DOHH2 (cell line): Measurements from ENCODE around the gene FMO1.

Source experiments
- H3F3A ChIP-seq: fragments of 200-600 bp; sonication (generic), shearing (Covaris generic); 2 replicates; pipeline ENCODE4 v1.6.0; 2016; ENCODE audit warnings: antibody characterized with exemption, mild to moderate bottlenecking; ENCODE audit not compliant: control insufficient read depth, insufficient read depth
- H3K27ac ChIP-seq: fragments of 200-600 bp; sonication (generic); 2 replicates; pipeline ENCODE4 v1.5.1; 2014; ENCODE audit warnings: low read depth, mild to moderate bottlenecking, low read length, moderate library complexity
- H3K27me3 ChIP-seq: fragments of 200-600 bp; sonication (generic); 2 replicates; pipeline ENCODE4 v1.6.1; 2014; ENCODE audit warnings: mild to moderate bottlenecking, low read length, mixed read lengths; ENCODE audit not compliant: control insufficient read depth
- H3K36me3 ChIP-seq: fragments of 200-600 bp; sonication (generic); 2 replicates; pipeline ENCODE4 v1.6.1; 2014; ENCODE audit warnings: mild to moderate bottlenecking, low read length, moderate library complexity, mixed read lengths; ENCODE audit not compliant: control insufficient read depth
- H3K4me1 ChIP-seq: fragments of 200-600 bp; sonication (generic); 2 replicates; pipeline ENCODE4 v1.6.1; 2014; ENCODE audit warnings: mild to moderate bottlenecking, low read length, mixed read lengths; ENCODE audit not compliant: control insufficient read depth
- H3K4me2 ChIP-seq: fragments of 200-600 bp; sonication (generic); 2 replicates; pipeline ENCODE4 v1.6.0; 2014; ENCODE audit warnings: mild to moderate bottlenecking, low read length, moderate library complexity
- H3K4me3 ChIP-seq: fragments of 200-600 bp; sonication (generic); 2 replicates; pipeline ENCODE4 v1.5.1; 2014; ENCODE audit warnings: mild to moderate bottlenecking, low read length, mixed read lengths
- H3K79me2 ChIP-seq: fragments of 200-600 bp; sonication (generic); 2 replicates; pipeline ENCODE4 v1.6.1; 2014; ENCODE audit warnings: mild to moderate bottlenecking, low read length, mixed read lengths; ENCODE audit not compliant: control insufficient read depth
- H3K9me2 ChIP-seq: fragments of 200-600 bp; sonication (generic); replicated peaks from 2 replicates; pipeline ENCODE4 v1.6.1; 2014; ENCODE audit warnings: mild to moderate bottlenecking, low read length, mixed read lengths; ENCODE audit not compliant: control insufficient read depth
- H3K9me3 ChIP-seq: fragments of 200-600 bp; sonication (generic); 2 replicates; pipeline ENCODE4 v1.6.1; 2014; ENCODE audit warnings: antibody characterized with exemption, low read length, mixed read lengths; ENCODE audit not compliant: control insufficient read depth, insufficient read depth
- H4K20me1 ChIP-seq: fragments of 200-600 bp; sonication (generic); 2 replicates; pipeline ENCODE4 v1.6.0; 2014; ENCODE audit warnings: low read depth, mild to moderate bottlenecking, antibody characterized with exemption, low read length, moderate library complexity; ENCODE audit not compliant: control insufficient read depth, insufficient read depth
- CTCF ChIP-seq: fragments of 200-600 bp; sonication (generic); IDR thresholded peaks from one replicate; pipeline ENCODE4 v1.5.1; 2014; ENCODE audit warnings: antibody characterized with exemption, mild to moderate bottlenecking, low read depth, low read length; ENCODE audit not compliant: poor library complexity, severe bottlenecking
- EZH2phosphoT487 ChIP-seq: fragments of 200-600 bp; sonication (generic); IDR thresholded peaks from 2 replicates; pipeline ENCODE4 v1.6.1; 2017; ENCODE audit warnings: borderline replicate concordance, mild to moderate bottlenecking, antibody characterized with exemption, low read length, moderate library complexity, mixed read lengths

Gene FMO1

GRCh38 chr1:171313835-171314320 lies 65.6 kb downstream of the FMO1 start, which contains the start of gene FMO4:
FMO4 (plus strand) TSS chr1:171314183; CDS start chr1:171319826, 5,643 bp downstream.
- Histone ChIP-seq H3K79me2 (no peaks in the 10 kb centered on the region), H3K4me1 (peaks cover 16% of the 10 kb centered on the region), H3K4me2 (peak within 1 kb of the TSS; percentile 97), H3K27me3 (no peaks in the 10 kb centered on the region), H4K20me1 (no peaks in the 10 kb centered on the region), H3F3A (no peaks in the 10 kb centered on the region), H3K36me3 (no peaks in the 10 kb centered on the region), H3K4me3 (peak within 1 kb of the TSS; percentile 88), H3K9me2 (no peaks in the 10 kb centered on the region), H3K27ac (peak within 1 kb of the TSS; percentile 17), H3K9me3 (no peaks in the 10 kb centered on the region)
- TF ChIP-seq EZH2phosphoT487 (no peak), CTCF (peak; percentile 92)

GRCh38 chr1:171329251-171329650 lies 81.0 kb downstream of the FMO1 start:
- Histone ChIP-seq H3K4me2 (no peak overlapping the region), H3K27ac (no peak overlapping the region), H3F3A (no peaks in the 10 kb centered on the region), H3K4me3 (no peak overlapping the region), H4K20me1 (no peaks in the 10 kb centered on the region), H3K36me3 (no peaks in the 10 kb centered on the region), H3K9me3 (no peaks in the 10 kb centered on the region), H3K79me2 (no peaks in the 10 kb centered on the region), H3K9me2 (no peaks in the 10 kb centered on the region), H3K27me3 (no peaks in the 10 kb centered on the region), H3K4me1 (no peaks in the 10 kb centered on the region)
- TF ChIP-seq EZH2phosphoT487 (no peak), CTCF (no peak)

- TF ChIP-seq EZH2phosphoT487: no peak
- no peak for TF ChIP-seq CTCF
- no peaks in the 10 kb centered on the region for H3K27me3 ChIP-seq
- H4K20me1 ChIP-seq: no peaks in the 10 kb centered on the region
- no peaks in the 10 kb centered on the region for H3K36me3 ChIP-seq
- H3K79me2 ChIP-seq: no peaks in the 10 kb centered on the region
- H3K9me3 ChIP-seq: no peaks in the 10 kb centered on the region
- no peak overlapping the region for H3K4me3 ChIP-seq
- no peaks in the 10 kb centered on the region for H3K9me2 ChIP-seq
- H3F3A ChIP-seq: no peaks in the 10 kb centered on the region
- H3K27ac ChIP-seq: no peak overlapping the region
- H3K4me2 ChIP-seq: no peak overlapping the region
- no peaks in the 10 kb centered on the region for H3K4me1 ChIP-seq
Measured at GRCh38 chr1:171334024-171334640, 85.8 kb downstream of the FMO1 start.
